NCI-H2196 (cell line): ENCODE measurements around the gene RASGEF1B.
"Not testable (repeated sequence)": the region's sequence is repeated elsewhere in the genome, so short reads cannot be mapped to it uniquely, and the experiment has no call there.

Source experiments
- DNase-seq: peaks from one replicate; lab custom pipeline; 2025; ENCODE audit not compliant: unreplicated experiment; lab: John Stamatoyannopoulos, UW

RASGEF1B gene

DNA sequence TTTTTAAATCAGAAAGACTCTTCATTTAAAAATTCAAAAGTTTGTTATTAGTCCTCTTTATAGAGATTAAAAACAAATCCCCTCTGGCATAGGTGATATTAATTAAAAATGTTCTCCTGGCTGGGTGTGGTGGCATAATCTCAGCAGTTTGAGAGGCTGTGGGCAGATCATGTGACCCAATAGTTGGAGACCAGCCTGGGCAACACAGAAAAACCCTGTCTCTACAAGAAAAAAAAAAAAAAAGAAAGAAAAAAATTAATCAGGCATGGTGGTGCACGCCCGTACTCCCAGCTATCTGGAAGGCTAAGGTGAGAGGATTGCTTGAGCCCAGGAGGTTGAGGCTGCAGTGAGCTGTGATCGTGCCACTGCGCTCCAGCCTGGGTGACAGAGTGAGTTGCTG, 38.9 kb downstream of the RASGEF1B start:
- no peak for DNase-seq

- no peak for DNase-seq
These were observed 39.7 kb downstream of the RASGEF1B start for GRCh38 chr4:81431971-81432370.

- DNase-seq, result no peak
These were observed 42.1 kb downstream of the RASGEF1B start for GRCh38 chr4:81429607-81430006.

GRCh38 chr4:81429031-81429430, 42.7 kb downstream of the RASGEF1B start:
- no peak for DNase-seq

GRCh38 chr4:81428002-81428401, 43.7 kb downstream of the RASGEF1B start:
- no peak for DNase-seq

- no peak for DNase-seq
These were observed 44.3 kb downstream of the RASGEF1B start for GRCh38 chr4:81427344-81427821.

DNA sequence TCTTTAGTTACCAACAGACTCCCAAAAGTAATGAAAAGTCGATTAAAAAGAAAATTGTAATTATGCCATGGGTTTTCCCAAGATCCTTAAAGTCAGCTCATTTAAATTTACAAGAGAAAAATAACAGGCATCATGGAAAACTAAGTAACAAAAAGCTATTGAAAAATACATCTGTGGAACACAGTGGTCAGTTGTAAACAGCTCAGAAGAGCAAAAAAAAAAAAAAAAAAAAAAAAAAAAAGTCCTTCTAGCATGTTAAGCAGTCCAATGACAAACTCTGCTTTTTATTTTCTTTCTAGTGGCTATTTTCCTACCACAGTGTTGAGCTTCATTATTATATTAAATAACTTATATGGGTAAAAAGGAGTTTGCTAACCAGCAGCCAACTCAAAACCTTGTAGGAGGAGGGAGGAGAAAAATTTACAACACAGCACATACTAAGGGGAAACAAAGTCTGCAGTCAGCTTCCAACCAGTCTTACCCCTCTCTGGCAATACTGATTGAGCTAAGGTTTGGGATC, 44.9 kb downstream of the RASGEF1B start:
- DNase-seq, result no peak

DNA sequence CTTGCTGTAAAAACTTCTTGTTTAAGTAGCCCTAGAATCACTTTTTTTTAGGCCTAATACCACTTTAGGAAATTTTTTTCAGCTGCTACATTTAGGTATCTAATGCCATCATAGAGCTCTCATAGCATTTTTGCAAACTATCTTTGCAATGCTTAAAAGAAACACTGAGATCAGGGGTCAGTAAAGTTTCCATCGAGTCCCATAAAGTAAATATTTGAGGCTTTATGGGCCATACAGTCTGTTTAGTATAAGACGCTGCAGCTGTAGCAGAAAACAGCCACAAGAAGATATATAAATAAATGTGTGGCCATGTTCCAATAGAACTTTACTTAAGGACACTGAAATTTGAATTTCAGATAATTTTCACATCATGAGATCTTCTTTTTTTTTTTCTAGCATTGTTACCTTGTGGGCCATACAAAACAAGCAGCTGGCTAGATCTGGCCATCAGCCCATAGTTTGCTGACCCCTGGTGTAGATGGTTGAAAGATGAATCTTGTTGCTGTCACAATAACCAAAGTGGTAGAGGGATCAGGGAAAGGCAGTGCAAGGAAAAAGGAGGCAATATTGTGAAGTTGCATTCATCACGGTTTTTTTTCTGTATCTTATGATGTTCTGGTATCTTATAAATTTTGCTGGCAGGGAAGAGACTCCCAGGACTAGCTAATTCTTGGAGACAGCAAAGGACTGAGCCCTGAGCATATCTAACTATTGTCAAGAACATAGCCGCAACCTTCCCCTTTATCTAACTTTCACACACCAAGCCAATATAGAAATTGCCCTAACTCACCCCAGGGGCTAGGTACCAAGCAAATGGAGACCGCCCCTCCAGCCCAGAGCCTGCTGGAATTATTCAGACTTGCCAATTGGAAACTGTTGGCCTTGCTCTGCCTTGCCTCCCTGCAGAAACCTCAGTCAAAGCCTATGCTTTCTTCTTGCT, 46.6 kb downstream of the RASGEF1B start:
- no peak for DNase-seq

GRCh38 chr4:81424336-81424735, 47.4 kb downstream of the RASGEF1B start:
- no peak for DNase-seq

GRCh38 chr4:81422595-81422994, 49.1 kb downstream of the RASGEF1B start:
- DNase-seq, result no peak

DNA sequence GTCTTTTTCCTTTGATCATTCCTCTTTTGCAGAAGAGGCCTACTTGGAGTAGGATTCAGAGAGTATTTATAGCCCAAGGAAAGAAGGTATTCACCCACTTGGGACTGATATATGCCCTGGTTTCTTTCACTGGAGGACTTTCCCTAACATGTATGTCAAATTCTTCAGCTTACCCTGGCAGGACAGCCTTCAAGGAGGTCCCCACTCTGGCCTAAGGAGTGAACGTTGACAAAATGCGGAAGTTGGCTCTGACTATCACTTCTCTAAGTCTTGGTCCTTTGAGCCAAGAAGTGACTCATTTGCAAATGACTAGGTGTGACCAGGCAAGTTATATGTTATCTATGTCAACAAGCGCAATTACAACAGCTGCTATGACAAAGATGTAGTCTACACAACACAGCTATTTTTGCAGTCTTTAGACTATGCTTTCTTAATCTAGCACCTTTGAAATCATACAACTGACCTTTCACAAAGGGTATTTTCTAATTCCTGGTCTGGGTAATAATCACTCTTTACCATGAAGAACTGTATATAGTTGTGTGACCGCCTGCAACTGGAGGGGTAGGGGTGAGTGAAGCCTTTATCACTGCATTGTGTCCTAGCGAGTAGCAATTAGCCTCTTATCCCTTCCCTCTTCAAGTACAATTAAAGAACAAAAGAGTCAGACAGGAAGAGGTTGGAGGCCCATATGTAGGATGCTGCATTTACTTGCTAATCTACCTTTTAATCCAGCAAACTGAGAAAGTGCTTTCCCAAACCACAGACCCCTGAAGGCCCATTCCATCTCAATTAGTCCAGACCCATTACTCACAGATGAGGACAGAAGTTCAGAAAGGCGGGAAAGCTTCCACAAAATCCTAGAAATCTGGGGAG, 50.1 kb downstream of the RASGEF1B start:
- DNase-seq, result no peak

- DNase-seq, result no peak
These were observed 53.1 kb downstream of the RASGEF1B start for GRCh38 chr4:81418572-81418971.

- DNase-seq, result no peak
These were observed 58.7 kb downstream of the RASGEF1B start for GRCh38 chr4:81412946-81413495.

DNA sequence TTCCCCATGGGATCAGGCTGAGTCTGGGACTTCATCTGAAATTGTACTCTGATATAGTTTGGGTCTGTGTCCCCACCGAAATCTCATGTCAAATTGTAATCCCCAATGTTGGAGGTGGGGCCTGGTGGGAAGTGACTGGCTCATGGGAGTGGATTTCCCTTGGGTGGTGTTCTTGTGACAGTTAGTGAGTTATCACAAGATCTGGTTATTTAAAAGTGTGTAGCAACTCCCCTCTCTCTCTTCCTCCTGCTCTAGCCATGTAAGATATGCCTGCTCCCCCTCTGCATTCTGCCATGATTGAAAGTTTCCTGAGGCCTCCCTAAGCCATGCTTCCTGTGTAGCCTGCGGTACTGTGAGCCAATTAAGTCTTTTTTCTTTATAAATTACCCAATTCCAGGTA, 61.0 kb downstream of the RASGEF1B start:
- no peak for DNase-seq

DNA sequence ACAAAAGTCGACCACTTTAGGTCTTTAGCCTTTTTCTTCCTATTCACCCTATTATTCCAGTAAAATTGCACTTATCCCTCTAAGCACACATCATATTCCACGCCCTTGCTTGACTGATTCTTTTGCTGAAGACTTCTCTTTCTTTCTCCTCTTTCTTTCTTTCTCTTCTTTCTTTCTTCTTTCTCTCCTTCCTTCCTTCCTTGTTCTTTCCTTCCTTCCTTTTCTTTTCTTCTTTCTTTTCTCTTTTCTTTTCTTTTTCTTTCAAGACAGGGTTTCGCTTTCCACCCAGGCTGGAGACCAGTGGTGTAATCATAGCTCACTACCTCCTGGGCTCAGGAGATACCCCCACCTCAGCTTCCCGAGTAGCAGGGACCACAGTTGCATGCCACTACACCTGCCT, 61.9 kb downstream of the RASGEF1B start:
- DNase-seq, result no peak

- DNase-seq, result no peak
These were observed 63.4 kb downstream of the RASGEF1B start for GRCh38 chr4:81408341-81408740.

GRCh38 chr4:81407726-81408125, 64.0 kb downstream of the RASGEF1B start:
- DNase-seq, result no peak

- not testable (repeated sequence) for DNase-seq
These were observed 65.2 kb downstream of the RASGEF1B start for GRCh38 chr4:81406481-81406880.

DNA sequence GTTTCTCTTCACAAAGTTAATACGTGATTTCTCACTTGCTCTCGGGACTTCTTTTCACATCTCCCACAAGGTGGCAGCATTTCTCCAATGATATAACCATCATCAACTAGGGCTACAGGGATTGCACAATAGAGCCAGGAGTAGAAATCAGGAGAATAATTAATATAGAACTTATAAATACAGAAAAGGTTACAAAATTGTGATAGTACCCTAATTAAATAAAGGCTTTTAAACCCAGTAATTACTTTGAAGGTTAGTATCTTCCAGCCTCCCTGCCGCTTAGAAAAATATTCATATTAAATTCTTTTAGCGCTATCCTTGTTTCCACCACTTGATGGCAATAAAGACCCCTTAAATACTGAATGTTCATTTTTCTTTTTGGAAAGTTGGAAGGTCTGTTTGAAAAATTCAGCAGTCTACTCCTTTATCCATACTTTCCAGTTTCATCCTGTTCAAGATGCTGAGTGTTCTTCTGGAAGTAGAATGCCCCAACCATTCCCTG, 65.8 kb downstream of the RASGEF1B start:
- DNase-seq, result peak; percentile 65

GRCh38 chr4:81404741-81405140, 67.0 kb downstream of the RASGEF1B start:
- no peak for DNase-seq

GRCh38 chr4:81404294-81404693, 67.4 kb downstream of the RASGEF1B start:
- DNase-seq, result no peak
